SKM-1 treated with dmso at 0.1 percent for 144 hours (cell line): ENCODE data around the gene CASP3.

Experiments
- DNase-seq: peaks from one replicate; lab custom pipeline; 2025; ENCODE audit not compliant: unreplicated experiment; lab: John Stamatoyannopoulos, UW

The CASP3 gene

DNA sequence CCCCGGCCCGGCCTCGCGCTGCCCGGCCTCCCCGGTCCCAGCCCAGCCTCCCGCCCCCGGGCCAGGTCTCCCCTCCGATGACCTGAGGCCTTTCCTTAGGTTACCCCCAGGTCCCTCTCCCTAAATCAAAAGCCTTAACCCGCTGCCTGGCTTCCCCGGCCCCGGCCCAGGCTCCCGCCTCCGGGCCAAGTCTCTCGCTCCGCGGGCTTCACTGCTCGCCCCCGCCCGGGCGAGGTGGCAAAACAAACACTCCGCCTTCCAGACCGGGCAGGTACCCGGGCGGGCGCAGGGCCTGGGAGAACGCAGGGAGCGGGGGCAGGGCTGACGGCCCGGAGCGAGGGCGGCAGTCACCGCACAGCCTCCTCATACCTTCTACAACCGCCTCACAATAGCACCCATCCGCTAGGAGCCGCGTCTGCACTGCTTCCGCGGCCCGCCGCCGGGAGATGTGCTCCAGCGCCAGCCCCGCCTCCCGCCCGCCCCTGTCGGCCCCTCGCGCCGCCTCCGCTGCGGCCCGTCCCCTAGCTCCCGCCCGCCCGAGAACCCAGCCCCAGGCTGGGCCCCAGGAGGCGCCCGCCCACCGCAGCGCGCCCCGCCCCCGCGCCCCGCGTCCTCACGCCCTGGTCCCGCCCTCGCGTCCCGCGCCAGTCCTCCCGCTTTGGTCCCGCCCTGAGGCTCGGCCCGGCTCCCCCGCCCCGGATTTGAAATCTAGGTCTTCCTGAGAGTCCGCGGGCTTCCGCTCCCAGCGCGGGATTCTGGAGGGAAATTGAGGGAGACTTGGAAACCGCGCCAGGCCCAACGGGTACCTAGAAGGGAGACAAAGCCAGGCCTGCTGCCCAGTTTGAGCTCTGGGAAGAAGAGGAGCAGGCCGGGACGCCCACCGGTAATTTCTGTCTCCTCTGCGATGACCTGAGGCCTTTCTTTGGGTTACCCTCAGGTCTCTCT is at the start of gene CASP3, which contains the start of gene PRIMPOL:
CASP3 (minus strand) TSS at position 422 of the 945 bp plus-strand sequence. CDS start 10,994 bp downstream, outside the sequence.
PRIMPOL (plus strand) TSS at position 713 of the 945 bp plus-strand sequence. CDS start 7,403 bp downstream, outside the sequence.
- DNase-seq: peak; percentile 92

DNA sequence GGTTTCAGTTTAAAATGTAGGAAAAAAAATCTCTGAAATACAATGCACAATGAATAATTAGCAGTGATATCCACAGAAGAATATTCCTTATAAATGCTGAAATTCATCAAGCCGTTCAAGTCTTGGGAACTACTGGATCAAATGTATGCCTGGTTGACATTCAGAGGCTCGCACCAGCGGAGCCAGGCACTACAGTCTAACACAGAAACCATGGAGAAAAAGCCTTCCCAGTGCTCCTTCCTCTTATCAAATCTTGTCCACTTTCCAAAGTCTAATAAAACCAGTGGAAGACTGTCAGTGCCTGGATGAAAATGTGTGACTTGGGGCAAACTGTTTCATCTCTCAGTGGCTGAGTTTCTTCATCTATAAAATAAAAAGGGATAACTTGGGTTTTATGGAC is 48.7 kb upstream of the CASP3 start:
- no peak for DNase-seq

DNA sequence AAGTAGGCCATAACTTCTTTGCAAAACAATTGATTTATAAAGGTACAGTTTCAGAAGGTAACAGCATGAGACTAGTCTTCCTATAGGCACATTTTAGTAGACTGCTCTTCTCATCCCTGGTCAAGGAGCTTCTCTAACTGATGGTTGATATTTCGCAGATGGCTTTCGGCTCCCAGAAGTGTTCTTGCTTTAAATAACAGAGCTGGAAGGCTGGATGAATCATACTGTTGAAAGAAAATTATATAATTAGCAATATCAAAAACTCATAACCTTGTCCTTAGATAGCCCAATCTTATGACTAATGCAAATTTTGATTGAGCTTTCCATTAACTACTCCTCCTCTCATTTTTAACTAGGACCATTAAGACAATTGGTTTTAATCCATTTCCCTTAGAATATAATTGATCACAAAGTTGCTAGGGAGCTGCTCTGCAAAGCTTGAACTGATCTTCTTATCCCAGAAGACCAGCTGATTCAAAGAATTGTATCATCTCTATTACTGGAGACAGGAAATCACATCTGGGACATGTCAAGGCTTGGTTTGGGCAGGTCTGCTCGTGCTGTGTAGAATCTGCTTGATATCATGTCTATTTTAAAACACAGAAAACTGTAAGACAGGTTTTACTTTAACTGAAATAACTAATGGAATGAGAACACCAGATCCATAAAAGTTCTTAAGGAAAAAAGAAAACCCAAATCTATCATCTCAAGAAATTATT is 46.1 kb upstream of the CASP3 start:
- DNase-seq: no peak

DNA sequence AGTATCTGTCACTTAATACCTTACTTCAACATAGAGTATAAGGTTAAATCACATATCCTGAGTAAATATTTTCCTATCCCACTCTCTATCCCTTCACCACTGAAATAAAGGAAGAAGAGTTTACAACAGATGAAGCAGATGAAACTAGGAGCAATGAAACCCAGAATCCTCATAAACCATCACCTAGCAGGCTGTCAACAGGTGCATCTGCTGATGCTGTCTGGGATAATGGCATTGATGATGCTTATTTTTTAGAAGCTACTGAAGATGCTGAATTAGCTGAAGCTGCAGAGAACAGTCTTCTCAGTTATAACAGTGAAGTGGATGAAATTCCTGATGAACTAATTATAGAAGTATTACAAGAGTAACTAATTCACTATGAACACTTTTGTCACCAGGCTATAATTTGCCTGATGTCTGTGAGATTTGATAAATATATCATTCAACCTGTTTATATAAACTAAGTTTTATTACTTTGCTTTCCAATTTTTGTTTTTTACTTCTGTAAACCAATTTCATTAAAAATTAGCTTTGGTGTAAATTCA is 45.2 kb upstream of the CASP3 start:
- no peak for DNase-seq

DNA sequence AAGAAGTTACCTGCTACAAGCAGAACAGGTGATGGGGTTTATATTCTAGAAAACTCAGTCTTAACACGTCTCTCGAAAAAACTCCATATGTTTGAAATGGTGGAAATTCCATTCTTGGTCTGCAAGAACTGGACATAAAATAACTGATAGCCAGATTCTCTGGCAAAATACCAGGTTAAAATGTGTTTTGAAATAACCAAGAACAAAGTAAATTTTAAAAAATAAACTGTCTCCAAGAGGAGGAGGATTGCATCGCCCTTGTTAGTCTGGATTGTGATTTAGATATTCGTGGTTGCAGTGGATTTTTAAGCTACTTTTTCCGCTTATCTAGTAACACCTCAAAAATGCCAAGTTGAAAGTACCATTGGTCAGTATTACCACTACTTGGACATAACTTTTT is 43.8 kb upstream of the CASP3 start:
- no peak for DNase-seq

DNA sequence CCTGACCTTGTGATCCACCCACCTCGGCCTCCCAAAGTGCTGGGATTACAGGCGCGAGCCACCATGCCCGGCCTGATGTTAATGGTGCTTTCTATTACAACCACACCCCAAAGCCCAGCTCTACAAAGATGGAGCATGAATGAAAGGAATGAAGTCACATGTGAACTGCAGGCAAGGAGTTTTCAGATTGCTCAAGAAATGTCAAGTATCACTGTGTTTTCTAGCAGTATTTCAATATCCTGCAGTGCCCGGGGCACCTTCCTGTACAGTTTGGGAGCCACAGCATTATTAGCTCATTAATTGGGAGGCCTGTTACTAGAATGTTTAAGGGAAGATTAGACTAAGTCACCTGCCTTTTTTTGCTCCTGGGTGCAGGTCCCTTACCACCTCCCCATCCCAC is 40.4 kb upstream of the CASP3 start:
- DNase-seq: no peak

DNA sequence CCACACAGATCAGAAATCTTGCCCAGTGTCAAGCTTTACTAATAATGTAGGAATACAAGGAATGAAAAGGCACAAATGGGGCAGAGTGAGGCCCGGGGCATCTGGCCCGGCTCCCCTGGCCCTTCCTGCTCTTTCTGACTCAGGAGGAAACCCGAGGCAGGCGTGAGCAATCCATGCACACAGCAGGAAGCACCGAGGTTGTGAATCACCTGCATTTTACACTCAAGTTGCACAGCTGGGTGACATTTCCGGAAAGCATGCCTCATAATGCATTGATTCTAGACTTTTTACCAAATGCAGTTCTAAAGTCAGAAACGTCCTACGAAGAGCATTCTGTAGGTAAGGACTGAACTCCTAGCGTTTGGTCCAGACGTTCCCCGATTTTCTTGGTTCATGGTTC is 39.2 kb upstream of the CASP3 start:
- DNase-seq: no peak

DNA sequence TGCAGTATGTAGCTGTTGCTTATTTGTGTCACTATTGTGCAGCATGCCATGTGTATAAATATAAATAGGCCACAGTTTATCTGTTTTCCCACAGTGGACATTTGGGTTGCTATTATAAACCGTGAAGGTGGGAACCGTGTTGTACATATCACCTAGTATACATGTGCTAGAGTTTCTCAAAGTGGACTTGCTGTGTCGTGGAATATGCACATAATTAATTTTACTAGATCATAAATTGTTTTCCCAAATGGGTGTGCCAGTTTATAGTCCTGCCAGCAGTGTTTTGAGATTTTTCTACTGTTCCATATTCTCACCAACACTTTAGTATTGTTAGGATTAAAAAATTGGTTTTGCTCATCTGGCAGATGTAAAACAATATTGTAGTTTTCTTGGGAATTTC is 38.8 kb upstream of the CASP3 start:
- no peak for DNase-seq

DNA sequence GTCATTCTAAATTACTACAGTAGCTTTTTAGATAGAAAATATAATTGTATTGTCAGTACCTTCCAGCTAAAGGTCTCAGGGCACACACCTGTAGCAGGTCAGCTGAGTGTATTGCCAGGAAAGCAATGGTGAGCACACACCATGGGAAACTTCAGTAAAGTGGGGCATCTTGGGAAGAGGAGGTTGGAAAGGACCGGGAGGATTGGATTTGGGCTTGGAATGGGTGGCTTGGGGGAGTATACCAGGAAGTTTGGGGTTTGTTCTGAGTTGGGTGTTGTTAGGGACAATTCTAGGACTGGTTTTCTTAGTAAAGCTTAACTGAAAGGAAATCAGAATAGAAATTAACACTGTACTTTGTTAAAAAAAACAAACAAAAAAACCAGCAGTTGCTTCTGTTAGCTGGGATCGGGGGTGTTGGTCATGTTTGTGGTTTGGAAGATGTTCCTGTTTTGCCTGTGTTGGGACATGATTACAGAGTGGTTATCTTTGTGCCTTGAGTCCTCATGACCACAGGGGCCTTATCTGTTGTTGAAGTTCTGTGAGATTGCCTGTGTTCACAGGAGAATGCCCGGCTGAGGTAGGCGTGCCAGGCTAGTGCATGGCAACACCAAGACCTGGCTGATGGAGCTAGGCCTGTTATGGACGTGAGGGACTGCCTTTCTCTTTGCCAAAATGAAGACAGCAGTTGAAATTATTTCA is 35.4 kb upstream of the CASP3 start:
- peak; percentile 79 for DNase-seq

DNA sequence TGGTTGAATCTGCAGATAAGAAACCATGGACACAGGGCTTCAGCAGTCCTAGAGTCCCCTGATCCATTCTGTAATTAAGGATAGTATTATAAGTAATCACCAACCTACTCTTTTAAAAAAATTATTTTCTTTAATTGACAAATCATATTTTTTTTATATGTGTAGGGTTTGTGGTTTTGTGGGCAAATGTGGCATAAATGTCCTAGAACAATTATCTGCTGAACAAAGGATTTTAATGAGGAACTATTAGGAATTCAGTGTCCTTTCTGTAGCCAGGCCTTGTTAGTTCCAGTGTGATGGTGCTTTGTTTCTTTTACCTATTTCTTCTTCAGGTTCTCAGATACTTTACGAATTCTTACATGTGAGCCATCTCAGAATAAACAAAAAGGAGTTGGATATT is 32.7 kb upstream of the CASP3 start:
- no peak for DNase-seq

DNA sequence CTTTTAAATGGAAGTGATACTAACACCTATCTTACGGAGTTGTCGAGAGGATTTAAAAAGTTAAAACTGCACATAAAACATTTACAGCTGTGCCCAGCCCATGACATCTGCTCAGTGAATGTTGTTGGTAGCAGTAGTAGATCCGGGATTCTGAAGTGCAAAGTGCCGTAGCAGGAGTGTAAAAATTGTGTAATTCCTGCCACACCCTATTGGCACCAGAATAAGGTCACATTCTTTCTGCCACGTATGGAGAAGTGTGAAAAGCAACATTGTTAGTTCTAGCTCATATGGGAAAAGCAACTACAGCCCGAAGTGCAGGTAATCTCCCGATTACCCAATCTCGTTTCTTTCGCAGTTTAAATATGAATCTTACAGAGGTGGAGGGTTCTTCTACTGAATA is 31.5 kb upstream of the CASP3 start:
- DNase-seq: no peak

DNA sequence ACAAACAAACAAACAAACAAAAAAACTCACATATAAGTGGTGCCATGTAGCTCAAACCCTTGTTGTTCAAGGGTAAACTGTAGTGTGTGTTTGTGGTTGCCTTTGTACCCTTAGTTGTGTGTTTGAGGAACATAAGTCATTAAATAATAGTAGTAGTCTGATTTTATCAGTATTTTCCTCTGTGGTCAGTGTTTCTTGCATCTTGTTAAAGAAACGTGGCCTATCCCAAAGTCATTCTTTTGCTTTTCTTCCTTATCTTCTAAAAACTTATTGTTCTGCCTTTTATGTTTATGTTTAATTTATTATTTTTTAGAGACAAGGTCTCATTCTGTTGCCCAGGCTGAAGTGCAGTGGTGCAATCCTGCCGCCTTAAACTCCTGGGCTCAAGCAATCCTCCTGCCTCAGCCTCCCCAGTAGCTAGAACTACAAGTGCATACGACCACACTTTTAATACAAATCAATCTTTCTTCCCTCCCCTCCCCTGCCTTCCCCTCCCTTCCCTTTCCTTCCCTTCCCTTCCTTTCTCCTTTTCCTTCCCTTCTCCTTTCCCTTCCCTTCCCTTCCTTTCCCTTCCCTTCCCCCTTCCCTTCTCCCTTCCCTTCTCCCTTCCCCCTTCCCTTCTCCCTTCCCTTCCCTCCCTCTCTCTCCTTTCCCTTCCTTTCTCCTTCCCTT is 26.7 kb upstream of the CASP3 start:
- DNase-seq: no peak

DNA sequence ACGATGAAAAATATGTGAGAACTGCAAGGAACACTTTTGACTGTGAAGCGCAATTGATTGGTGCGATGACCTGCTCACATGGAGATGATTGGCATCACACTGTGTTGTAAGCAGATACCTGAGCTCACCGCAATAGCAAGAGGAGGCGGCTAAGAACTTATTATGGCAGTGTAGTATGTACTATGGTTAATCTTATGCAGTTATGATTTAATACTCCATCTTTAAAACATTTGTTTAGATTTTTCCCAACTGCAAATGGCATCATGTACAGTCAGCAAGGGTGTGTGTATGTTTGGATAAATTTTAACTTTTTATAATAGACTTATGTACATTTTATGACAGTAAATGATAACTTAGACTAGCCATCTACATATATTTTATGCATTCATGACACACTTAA is 25.8 kb upstream of the CASP3 start:
- DNase-seq: no peak

DNA sequence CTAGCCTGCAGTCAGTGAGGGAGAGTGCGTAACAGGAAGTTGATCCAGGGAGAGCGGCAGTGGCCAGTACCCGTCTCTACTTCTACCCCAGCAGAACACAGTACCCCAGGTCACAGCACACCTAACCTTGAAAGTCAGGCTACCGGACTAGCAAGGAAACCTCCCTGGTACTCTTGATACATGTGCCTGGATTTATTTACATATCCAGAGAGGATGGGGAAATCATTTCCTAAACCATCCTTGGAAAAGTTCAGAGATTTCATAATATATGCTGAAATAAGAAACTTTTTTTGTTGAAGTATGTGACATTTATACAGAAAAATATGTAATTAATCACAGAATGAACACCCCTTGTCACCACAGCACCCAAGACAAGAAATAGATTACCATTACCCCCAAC is 24.8 kb upstream of the CASP3 start:
- DNase-seq: no peak

DNA sequence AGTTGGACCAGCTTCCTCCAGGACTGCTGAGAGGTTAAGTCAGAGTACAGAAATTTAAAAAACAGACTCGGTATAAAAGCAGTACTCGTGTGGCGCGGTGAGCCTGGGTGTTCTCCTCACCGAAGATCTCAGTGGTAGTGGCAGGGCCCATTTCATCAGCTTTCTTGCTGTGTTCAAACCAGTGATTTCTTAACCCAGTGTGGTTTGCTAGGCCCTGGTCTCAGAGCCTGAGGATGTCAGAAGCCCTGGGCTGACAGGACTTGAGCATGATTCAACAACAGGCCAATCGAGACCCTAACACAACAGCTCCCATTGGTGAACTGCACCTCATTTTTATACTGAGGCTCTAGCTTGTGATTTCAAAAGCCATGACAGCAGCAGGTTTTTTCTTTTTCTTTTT is 23.5 kb upstream of the CASP3 start:
- no peak for DNase-seq

DNA sequence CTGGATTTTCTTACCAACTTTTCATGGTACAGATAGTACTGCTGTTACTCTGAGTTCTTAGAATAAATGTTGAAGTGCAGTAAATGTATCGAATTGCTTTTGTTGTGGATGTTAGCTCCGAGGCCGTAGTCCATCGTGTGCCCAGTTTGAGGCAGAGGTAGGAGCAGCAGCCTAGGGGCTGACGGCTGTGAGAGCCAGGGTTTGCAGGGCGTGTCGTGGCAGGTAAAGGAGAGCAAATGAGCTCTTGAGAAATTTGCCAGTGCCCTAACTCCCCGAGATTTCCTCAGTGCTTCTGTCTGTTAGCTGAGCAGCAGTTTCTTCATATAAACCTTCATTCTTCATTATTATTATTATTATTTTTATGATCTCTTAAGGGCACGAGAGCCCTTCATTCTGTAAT is 21.9 kb upstream of the CASP3 start:
- no peak for DNase-seq

DNA sequence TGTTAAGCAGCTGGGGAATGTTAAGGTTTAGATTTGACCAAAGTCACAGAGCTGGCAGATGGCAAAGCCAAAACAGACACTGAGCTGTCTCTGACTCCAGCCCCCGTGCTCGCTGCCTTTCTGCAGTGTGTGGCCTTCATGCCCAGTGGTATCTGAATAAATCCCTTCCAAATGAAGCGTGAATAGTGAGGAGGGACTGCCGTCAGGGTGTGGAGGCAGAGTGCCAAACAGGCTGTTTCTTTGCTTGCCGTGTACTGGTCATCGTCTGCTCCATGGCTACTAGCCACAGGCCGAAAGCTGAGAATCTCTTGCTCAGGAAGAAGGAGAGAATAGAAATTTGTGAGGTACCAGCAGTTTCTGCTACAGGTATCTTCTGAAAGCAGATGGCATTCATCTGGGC is 20.0 kb upstream of the CASP3 start:
- DNase-seq: no peak

DNA sequence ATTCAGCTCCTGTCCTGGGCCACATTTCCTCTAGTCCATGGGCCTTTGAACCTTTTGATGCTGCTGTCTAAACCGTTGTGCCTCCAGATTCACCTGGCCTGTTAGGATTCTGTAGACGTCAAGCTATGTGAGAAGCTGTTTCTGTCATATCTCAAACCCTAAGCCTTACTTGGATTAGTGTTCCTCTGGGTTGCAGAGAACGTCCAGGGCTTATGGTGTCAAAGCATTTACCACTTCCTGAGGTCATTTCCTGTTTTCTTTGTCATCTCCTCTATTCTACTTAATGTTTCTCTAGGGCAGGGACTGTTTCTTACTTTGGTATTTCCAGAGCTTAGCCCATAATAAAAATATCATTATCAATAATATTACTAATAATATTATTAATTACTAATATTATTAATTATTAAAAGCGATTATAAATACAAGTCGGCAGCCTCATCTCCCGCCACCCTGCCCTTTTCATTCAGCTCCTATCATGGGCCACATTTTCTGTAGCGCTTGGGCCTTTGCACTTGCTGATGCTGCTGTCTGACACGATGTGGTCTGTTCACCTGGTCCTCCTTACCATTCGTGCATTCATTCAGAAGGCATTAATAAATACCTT is 19.4 kb upstream of the CASP3 start:
- peak; percentile 72 for DNase-seq

DNA sequence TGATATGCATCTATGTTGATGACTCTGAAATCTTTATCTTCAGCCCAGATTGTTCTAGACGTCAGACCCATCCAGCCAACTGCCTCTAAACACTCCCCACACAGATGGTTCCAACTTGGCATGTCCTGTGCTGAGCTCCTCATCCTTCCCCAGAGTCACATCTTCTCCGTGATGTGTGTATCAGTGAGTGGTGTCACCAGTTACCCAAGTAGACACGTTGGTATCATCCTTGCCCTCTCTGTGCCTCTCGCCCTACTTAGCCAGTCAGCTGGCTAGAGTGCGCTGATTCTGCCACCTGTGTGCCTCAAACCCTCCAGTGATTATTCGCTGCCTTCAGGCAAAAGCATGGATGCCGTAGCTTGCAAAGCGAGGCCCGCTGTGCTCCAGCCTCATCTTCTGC is 18.8 kb upstream of the CASP3 start:
- no peak for DNase-seq

DNA sequence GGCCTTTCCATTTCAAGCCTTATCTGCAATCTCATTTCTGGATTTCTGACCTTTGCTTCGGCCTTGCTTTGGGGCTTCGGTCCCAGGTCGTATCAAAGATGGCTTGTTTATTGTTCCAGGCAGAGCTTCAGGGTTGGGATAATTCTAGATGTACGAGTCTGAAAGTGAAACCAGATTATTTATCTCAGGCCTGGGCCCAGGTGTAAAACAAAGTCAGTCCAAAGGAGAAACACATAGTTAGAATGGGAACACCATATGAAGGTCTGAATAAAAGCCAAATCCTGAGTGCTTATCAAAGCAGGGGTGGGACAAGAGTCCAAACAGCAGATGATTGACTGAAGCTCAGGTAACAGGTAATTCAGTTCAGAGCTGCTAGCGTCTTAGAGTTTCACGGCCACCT is 17.4 kb upstream of the CASP3 start:
- DNase-seq: no peak
